Keratinocyte (primary cell): ENCODE data around the gene FMNL3.

Source experiments
- EZH2 ChIP-seq: IDR thresholded peaks from one replicate; pipeline ENCODE4 v1.6.1; 2012; ENCODE audit warnings: inconsistent platforms, mild to moderate bottlenecking, low read length, moderate library complexity
- TF ChIP-seq, protein P1 (sequence below), 3 experiments: IDR thresholded peaks in 1 of 3; conservative IDR thresholded peaks in 1 of 3; optimal IDR thresholded peaks in 1 of 3; 2 replicates in 2 of 3; 3 replicates in 1 of 3; pipeline versions ENCODE3 to v1.5.1; 2011; ENCODE audit warnings: low read length in 3 of 3, mild to moderate bottlenecking in 3 of 3, moderate library complexity in 2 of 3, control low read depth in 1 of 3, inconsistent platforms in 1 of 3; ENCODE audit not compliant: insufficient read depth in 2 of 3; ENCODE audit errors: extremely low read depth in 1 of 3

DNA sequence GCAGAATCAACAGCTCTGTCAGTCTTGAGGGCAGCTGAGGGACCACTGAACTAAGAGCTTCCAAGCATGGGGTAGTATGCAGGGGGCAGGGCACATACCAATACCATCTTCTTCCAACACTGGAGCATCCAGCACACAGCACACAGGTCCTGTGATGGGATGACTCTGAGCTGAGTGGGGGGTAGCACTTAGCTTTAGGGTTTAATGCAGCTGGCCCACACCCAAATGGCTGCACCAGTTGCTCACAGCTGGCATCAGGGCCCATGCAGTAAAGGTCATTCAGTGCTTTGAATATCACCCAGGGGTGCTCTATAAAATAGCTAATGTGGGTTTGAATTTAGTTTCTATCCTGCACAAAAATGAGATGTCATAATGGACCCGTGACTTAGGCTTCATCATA, 103.5 kb downstream of the FMNL3 start:
- TF ChIP-seq, protein P1, sequence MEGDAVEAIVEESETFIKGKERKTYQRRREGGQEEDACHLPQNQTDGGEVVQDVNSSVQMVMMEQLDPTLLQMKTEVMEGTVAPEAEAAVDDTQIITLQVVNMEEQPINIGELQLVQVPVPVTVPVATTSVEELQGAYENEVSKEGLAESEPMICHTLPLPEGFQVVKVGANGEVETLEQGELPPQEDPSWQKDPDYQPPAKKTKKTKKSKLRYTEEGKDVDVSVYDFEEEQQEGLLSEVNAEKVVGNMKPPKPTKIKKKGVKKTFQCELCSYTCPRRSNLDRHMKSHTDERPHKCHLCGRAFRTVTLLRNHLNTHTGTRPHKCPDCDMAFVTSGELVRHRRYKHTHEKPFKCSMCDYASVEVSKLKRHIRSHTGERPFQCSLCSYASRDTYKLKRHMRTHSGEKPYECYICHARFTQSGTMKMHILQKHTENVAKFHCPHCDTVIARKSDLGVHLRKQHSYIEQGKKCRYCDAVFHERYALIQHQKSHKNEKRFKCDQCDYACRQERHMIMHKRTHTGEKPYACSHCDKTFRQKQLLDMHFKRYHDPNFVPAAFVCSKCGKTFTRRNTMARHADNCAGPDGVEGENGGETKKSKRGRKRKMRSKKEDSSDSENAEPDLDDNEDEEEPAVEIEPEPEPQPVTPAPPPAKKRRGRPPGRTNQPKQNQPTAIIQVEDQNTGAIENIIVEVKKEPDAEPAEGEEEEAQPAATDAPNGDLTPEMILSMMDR (optimal IDR thresholded peaks at IDR 0.05 in 1 of 3, IDR thresholded peaks at IDR 0.05 in 1 of 3, conservative IDR thresholded peaks at IDR 0.05 in 1 of 3; ENCODE audit: extremely low read depth in 1 of 3, insufficient read depth in 2 of 3, low read length in 3 of 3) = no peak
- TF ChIP-seq EZH2 = no peak
